ENCODE results near the gene CXCL16. TPM values are rescaled to one million over a fixed set of nuclear protein-coding genes. Genes with fewer than 3 reads are reported as not detected.

The CXCL16 gene
- total RNA-seq, 1 experiment from 2014 or later = 44.8 TPM

GRCh38 chr17:4693416-4693815 lies 46.3 kb downstream of the CXCL16 start:
- RAD21 ChIA-PET (ENCODE audit: low non-redundant PET in 1 of 2, low total read pairs in 2 of 2, uncharacterized antibody in 2 of 2, unreplicated experiment in 2 of 2) = no interaction called here
- no TSS peak for BruUV-seq (replicated peaks)
- POLR2A ChIA-PET = no interaction called here
- H3K4me1 ChIP-seq (ENCODE audit: control insufficient read depth in 1 of 2, insufficient read depth in 2 of 2, low read length in 2 of 2) = no peaks in the 10 kb centered on the region
- H3K27me3 ChIP-seq (ENCODE audit: insufficient read depth, low read length) = no peaks in the 10 kb centered on the region
- intact Hi-C loops (cut with micrococcal nuclease) = no loop called here
- no peaks in the 10 kb centered on the region for H3K9me2 ChIP-seq (ENCODE audit: insufficient read depth)
- DNase-seq (ENCODE audit: low read depth, low spot score) (no peak), ATAC-seq (no peak)
- H2AFZ ChIP-seq (ENCODE audit: low read depth, low read length, poor library complexity, severe bottlenecking) = no peak overlapping the region
- H3K4me3 ChIP-seq (replicated peaks in 1 of 2; ENCODE audit: low read depth in 1 of 2, low read length in 2 of 2) = no peak overlapping the region
- peaks cover 97% of the 10 kb centered on the region for H3K79me2 ChIP-seq (ENCODE audit: insufficient read depth, low read length)
- no peaks in the 10 kb centered on the region for H3K9me3 ChIP-seq (ENCODE audit: control insufficient read depth in 1 of 2, insufficient read depth in 1 of 2, low read depth in 1 of 2, low read length in 2 of 2)
- no peak overlapping the region for H3K4me2 ChIP-seq (ENCODE audit: low read length)
- H3K9ac ChIP-seq (ENCODE audit: low read length) = no peak overlapping the region
- H3K27ac ChIP-seq (ENCODE audit: low read depth, low read length) = no peak overlapping the region
- H4K20me1 ChIP-seq (ENCODE audit: insufficient read depth) = peaks cover 12% of the 10 kb centered on the region; the same call in 1 of the 2 replicates
- CTCF ChIA-PET = no interaction called here
- H3K36me3 ChIP-seq (ENCODE audit: control insufficient read depth in 1 of 2, insufficient read depth in 2 of 2, low read length in 2 of 2) = peaks cover 24 to 60% of the 10 kb centered on the region in 2 experiments; a peak in 3 of 4 replicates
- TF ChIP-seq RAD21 (IDR thresholded peaks at IDR 0.05; ENCODE audit: low read depth) (no peak), TCF7L2 (IDR thresholded peaks at IDR 0.05; ENCODE audit: borderline replicate concordance, extremely low read depth, insufficient read depth, insufficient read length) (no peak), ZFX (IDR thresholded peaks at IDR 0.05) (no peak), REST (IDR thresholded peaks at IDR 0.05; ENCODE audit: low read depth) (no peak), ELF1 (IDR thresholded peaks at IDR 0.05; ENCODE audit: borderline replicate concordance, low read depth) (no peak), MAX (IDR thresholded peaks at IDR 0.05) (no peak), FOSL1 (IDR thresholded peaks at IDR 0.05; ENCODE audit: low read depth) (no peak), CEBPB (IDR thresholded peaks at IDR 0.05; ENCODE audit: low read depth) (no peak), EZH2phosphoT487 (IDR thresholded peaks at IDR 0.05; ENCODE audit: borderline replicate concordance) (no peak), JUND (IDR thresholded peaks at IDR 0.05) (no peak), ZNF274 (IDR thresholded peaks at IDR 0.05; ENCODE audit: low read depth, low read length) (no peak), SP1 (IDR thresholded peaks at IDR 0.05; ENCODE audit: low read depth) (no peak), CBX3 (IDR thresholded peaks at IDR 0.05; ENCODE audit: low read depth) (no peak), POLR2A (IDR thresholded peaks at IDR 0.05; ENCODE audit: borderline replicate concordance, extremely low read depth, insufficient read depth, insufficient read length) (no peak), SIN3A (IDR thresholded peaks at IDR 0.05; ENCODE audit: low read depth) (no peak), POLR2AphosphoS5 (IDR thresholded peaks at IDR 0.05; ENCODE audit: low read depth, low read length) (no peak), SRF (IDR thresholded peaks at IDR 0.05; ENCODE audit: low read depth) (no peak), EGR1 (IDR thresholded peaks at IDR 0.05; ENCODE audit: low read depth) (no peak)
- TF ChIP-seq, protein P1, sequence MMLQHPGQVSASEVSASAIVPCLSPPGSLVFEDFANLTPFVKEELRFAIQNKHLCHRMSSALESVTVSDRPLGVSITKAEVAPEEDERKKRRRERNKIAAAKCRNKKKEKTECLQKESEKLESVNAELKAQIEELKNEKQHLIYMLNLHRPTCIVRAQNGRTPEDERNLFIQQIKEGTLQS (IDR thresholded peaks at IDR 0.05) = no peak
- TF ChIP-seq, protein P2, sequence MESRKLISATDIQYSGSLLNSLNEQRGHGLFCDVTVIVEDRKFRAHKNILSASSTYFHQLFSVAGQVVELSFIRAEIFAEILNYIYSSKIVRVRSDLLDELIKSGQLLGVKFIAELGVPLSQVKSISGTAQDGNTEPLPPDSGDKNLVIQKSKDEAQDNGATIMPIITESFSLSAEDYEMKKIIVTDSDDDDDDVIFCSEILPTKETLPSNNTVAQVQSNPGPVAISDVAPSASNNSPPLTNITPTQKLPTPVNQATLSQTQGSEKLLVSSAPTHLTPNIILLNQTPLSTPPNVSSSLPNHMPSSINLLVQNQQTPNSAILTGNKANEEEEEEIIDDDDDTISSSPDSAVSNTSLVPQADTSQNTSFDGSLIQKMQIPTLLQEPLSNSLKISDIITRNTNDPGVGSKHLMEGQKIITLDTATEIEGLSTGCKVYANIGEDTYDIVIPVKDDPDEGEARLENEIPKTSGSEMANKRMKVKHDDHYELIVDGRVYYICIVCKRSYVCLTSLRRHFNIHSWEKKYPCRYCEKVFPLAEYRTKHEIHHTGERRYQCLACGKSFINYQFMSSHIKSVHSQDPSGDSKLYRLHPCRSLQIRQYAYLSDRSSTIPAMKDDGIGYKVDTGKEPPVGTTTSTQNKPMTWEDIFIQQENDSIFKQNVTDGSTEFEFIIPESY (IDR thresholded peaks at IDR 0.05; ENCODE audit: extremely low read depth, insufficient replicate concordance, low read length) = no peak
